HG03060 (cell line): ENCODE results near the gene SMIM43.

Experiments used
- ATAC-seq: cut with Tn5 transposase; IDR thresholded peaks from one replicate; pipeline ENCODE4 v1.9.1; 2021; ENCODE audit warnings: low read depth, moderate number of reproducible peaks; ENCODE audit not compliant: unreplicated experiment

The SMIM43 gene

DNA sequence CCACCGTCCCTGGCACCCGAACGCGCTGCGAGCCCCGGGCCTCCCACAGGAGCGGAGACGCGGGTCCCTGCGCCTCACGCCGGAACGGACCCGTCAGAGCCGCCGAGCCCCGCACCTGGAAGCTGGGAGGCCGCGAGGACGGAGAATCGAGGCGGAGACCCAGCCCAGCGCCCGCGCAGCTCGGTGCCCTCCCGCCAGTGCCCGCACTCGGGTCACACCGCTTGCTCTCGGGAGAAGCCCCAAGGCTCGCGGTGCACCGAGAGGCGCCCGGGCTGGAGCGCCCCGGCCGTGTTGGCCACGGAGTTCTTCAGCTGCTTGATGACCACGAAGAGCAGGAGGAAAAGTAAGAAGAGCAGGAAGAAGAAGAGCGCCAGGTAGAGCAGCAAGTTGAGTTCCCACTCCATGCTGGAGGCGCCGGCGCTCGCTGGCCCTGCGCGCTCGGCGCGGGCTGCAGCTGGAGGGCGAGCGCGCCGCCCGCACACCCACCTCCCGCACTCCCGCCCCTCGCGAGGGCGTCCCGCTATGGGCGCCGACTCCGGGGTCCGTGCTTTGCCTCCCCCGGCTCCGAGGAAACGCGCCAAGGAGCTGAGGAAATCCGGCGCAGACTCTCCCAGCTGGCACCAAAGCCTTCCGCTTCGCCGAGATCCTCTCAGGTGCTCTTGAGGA is at the start of gene SMIM43:
Gene SMIM43, minus strand, starts transcription at position 463 of the 666 bp plus-strand sequence. Its CDS starts 59 bp downstream, at position 404.
- no peak for ATAC-seq

DNA sequence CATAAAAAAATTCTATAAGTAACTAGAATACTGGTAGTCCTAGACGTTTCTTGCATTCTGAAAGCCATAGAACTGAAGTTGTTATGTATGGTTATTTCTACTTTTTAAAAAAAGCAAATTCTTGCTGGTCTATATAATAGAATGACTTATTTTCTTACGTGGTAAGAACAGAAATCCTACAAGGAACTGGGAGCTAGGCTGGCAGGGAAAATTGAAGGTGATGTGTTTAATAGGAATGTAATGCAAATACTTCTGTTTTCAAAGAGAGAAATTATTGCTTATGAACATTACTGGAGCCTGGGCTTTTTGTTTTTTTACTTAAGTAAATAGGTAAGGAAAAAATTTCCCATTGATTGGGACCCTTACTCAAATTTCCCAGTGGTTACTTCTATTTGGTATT is 49.8 kb upstream of the SMIM43 start:
- ATAC-seq = no peak

DNA sequence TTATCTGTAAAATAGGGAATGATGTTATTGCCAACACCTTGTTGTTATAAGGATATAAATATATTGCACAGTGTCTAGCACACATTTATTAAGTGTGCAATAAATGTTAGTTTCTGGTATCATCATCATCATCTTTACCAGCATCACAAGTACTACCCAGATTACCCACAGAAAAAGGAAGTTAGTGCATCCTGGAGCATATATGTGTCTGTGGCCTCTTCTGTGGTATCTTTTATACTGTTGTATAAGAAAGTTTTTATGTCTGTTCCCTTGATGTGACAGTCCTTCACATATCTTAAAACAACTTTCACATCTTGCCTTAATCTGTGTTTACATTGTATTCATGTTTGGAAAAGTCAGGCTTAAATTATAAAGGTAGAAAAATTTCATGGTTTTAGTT is 46.2 kb upstream of the SMIM43 start:
- no peak for ATAC-seq

DNA sequence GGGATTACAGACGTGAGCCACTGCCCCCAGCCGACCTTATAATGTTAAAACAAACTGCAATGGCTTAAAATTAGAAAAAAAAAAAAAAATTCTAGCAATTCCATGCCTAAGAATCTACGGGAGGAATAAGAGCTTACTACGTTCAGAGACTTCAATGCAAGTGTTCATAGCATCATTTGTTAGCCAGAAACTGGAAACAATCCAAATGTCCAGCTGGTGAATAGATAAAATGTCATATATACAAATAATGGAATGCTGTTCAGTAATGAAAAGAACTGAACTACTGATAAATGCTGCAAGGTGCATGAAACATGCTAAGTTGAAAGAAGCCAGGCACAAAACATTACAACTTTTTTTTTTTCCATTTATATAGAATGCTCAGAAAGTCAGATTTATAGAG is 41.4 kb upstream of the SMIM43 start:
- no peak for ATAC-seq

DNA sequence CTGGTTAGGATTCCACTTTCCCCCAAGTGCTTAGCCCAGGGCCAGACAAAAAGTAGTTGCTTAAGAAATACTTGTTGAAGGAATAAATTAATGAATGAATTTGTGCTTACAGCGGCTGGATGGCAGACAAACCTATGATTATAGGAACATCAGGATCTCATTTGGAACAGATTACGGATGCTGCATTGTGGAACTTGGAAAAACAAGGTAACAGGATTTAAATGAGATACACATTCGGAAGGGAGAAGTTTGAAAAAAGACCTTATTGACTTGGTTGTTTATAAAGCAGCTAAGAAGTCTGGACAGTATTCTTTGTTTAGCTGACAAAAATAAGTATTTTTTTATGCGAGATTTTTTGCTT is 36.7 kb upstream of the SMIM43 start:
- ATAC-seq = peak; percentile 6

DNA sequence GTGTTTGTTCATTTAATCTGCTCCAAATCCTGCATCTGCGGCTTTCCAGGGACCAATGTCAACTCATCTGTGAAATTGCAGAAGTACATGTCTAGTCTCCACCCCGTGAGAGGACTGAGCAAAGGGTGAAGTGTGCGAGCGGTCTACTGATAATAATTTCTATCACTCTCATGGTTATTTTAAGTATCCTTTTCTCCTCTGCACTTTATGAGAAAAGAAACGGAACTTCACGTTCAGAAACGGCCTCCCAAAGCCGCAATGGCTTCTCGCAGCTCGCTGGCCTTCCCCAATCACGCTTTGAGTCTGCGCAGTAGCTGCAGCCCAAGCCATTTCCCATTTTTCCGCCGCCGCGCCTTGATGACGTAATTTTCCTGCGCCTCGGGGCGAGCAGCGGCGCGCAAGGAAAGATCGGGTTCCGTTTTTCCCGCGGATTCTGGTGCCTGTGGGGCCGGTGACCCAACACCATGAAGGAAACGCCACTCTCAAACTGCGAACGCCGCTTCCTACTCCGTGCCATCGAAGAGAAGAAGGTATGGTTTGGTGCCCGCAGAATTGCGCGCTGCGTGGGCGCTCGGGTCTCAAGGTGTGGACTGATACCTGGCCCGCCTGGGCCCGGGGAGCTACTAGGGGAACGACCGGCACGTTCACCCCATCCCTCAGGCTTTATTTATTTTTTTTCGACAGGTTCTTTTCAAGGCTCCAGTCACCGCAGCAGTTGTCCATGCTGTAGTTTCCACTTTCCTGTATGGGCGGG is 36.2 kb upstream of the SMIM43 start, which contains the start of gene EXOSC9:
Gene EXOSC9, plus strand, starts transcription at position 363 of the 754 bp plus-strand sequence. Its CDS starts 102 bp downstream, at position 465.
- ATAC-seq = peak; percentile 69

DNA sequence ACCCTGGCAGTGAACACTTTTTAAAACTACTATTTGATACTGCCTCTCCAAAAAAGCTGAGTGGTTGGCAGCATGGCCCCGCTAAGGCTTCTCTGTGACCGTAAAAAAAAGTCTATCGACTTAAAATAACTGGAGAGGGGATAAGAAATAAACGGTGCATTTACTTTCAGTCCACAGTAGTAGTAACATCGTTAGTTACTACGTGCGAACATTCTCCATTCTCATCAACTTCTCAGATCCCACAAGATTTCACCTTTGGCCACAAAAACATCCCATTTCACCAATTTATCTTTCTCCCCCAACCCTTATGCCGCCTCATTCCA is 35.6 kb upstream of the SMIM43 start:
- ATAC-seq = peak; percentile 12

DNA sequence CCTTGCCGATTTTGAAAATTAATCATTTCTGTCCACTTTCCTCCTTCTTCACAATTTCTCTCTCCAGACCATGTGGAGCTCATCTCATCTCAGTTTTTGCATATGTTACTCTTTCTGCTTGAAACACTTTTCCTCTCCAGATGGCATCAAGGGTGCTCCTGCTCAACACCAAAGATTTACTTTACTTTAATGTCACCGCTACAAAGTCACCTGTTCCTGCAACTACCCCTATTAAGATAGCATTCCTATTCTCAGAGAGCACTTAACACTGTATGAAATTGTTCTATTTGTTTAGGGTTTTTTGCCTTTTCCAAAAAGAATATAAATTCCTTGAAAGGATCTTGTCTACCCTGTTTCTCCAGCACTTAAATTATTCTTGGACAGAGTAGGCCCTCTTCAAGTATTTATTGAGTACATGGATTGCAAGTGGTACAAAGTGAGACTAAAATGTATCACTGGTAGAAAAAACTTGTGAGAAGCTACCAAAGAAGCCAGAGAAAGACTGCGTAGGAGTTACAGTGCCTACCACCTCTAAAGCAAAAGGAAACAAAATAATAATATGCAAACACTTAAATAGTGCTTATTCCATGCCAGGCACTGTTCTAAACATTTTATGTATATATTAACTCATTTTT is 35.0 kb upstream of the SMIM43 start:
- ATAC-seq = no peak

DNA sequence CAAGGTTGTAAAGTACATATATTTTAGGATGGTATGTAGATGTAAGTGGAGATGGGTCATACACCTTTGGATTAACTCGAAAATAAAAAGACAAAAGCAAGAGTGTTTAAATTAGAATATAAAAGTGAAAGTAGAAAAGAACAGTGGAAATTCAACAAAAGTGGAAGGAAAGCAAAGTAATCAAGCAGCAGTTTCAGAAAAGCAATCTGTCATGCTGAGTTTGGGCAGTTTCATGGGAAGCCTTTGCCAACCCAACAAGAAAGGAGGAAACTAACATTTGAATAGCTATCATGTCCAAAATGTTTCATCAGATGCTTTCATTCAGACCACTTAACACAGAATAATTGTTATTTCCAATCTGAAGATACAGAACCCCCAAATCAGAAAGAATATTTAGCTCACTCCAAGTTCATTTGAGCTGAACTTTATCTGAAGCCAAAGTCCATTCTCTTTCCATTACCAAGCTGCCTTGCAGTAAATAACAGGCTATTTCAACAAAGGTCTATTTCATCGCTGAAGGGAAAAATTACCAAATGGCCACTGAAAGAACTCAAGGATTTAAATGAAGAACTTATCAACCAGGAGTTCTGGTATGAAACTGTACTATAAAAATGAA is 34.4 kb upstream of the SMIM43 start:
- ATAC-seq = no peak

DNA sequence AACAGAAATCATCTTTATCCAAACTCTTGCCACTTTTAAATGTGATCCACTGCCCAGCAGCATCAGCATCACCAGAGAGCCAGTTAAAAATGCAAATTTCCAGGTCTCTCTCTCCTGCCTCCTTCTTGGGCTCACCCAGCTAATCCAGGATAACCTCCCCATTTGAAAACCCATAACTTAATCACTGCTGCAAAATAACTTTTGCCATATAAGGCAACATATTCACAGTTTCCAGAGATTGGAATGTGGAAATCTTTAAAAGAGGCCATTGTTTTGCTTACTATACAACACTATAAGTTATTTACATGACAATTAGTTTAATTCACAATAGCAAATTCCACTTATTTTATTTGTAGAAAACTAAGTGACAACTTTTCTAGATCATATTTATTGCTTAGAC is 31.3 kb upstream of the SMIM43 start:
- ATAC-seq = no peak

DNA sequence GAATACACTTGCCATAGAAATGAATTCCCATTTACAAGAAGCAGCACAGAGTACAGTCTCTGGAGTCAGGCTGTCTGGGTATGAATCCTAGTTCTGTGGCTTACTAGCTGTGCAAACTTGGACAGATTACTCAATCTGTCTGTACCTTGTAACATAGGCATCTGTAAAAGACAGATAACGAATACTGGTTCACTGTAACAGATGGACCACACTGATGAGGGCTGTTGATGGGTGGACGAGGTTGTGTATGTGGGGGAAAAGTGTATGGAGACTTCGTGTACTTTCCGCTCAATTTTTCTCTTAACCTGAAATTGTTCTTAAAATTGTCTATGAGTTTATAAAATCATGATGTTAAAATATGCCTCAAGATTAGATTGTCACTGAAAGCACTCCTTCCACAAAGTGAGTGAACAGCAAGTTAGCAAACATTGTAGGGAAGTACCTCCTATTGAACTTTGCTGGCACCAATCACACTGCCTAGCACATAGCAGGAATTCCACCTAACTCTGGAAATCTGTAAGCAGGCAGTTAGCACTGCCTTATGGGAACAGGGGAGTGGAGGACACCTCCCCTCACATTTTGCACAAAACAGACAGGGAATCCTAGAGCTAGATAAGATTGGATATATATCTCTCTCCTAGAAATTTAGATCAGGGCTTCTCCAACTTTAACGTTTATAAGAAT is 29.7 kb upstream of the SMIM43 start:
- ATAC-seq = no peak

DNA sequence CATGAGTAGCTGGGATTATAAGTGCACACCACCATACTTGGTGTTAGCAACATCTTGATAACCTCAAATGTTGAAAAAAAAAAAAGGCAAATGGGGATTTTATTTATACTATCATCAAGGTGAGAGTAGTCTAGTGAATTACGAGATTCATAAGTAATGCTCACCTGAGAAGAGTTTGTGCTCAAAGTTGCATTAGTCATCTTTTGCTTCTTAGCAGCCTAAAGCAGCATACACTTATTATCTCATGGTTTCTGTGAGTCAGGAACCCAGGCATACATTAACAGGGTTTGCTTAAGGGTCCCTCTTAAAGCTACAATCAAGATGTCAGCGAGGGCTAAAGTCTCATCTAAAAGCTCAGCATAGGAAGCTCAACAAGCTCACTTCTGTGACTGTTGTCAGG is 28.0 kb upstream of the SMIM43 start:
- no peak for ATAC-seq

DNA sequence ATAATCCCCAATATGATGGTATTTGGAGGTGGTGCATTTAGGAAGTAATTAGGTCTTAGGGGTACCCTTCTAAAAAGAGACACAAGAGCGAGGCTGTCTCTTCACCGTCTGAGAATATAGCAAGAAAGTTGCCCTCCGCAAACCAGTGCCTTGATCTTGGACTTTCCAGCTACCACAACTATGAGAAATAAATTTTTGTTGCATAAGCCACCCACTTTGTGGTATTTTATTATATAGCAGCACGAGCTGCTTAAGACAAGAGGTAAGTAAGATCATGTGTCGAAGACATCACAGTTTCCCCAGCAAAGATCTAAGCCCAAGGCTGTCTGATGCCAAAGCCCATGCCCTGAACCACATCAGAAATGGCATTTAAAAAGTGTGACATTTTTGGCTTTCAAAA is 26.5 kb upstream of the SMIM43 start:
- ATAC-seq = no peak

DNA sequence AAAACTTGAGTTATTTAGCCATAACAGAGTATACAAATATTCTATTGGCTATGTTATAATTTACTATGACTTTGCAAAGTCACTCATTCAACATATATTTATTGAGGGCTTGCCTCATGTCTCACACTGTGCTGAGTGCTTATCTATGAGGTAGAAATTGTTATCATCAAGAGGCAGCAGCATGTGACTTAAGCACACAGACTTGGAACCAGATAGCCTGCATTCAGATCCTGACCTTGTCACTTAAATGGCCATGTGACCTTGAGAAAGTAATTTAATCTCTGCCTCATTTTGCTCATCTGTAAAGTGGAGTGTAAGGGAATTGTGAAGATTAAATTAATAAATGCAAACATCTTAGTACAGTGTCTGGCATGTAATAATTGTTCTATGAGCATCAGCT is 26.0 kb upstream of the SMIM43 start:
- no peak for ATAC-seq

DNA sequence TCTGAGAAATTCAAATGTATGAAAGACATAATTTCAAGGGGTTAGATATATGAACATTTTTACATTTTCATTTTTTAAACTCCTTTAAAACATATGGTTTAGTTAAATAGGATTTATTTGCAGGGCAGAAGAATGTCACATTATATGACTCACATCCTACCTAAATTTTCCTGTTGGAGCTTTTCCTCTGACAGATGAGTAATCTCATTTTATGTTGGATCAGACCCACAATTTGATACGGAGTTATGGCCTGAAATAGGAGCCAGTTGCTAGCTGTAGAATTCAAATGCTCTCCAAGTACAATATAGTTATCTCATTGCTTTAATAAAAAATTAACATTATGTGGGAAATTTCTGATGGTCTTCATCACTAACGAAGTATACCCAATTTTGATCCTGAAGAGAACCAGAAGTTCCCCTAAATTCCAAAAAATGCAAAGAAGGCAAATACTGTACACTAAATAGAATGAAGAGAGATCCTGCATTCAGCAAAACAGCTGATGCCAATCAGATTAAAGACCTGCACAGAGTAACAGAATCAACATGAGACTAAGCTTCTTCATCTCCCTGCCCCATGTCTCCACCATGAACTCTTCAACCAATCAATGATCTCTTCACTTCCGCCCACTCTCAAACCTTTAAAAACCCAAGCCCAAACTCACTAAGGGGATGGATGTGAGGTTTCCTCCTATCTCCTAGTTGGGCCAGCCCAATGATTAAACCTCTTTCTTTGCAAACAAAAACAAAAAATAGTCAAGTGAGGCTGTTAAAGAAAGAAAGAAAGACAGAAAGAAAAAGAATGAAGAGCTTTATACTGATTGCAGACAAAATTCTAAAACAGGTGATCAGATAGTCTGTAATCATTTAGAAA is 25.2 kb upstream of the SMIM43 start:
- ATAC-seq = no peak

DNA sequence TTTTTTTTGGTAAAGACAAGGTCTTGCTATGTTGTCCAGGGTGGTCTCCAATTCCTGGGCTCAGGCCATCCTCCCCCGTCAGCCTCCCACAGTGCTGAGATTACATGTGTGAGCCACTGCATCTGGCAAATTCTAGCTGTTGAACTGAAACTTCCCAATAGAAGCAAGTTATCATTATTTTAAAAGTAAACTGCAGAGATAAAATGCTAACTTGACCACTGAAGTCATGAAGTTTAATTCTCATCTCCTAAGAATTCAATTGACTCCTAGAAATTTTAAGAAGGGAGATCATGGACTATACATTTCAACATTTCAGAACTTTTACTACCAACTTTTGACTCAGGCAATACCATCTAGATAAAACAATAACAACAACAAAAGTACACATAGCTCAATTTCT is 24.5 kb upstream of the SMIM43 start:
- ATAC-seq = no peak

DNA sequence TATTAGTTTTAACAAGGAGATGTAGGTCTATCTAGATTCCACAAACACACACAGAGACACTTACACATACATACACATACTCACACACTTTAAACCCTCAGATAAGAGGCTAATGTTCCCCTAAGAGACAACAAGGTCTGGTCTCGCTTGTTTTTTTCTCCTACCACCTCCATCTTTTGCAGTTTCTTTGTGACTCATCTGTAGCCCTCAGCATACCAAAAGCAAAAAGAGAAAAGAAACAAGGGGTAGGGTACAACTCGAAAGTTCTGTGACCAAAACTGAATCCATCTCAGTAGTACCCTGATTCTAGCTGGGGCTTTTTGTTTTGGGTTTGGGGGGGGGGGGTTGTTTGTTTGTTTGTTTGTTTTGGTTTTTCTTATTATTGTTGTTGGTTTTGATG is 23.9 kb upstream of the SMIM43 start:
- ATAC-seq = peak; percentile 58

DNA sequence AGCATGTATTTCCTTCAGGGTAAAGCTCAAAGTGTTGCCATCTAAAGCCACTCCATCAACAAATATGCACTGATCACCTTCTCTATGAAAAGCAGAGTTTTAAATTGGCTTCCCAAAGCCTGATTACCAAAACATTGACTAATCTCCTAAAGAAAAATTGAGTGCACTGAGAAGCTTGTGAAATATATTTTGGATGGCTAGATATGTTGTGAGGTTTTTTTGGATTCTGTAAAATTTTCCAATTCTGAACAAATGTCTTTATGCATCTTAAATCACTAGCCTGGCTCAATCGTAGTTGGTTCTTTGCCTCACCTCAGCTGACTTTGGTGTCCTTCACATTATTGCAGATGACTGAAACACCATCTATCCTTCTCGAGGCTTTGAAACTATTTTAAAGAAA is 21.3 kb upstream of the SMIM43 start:
- no peak for ATAC-seq

DNA sequence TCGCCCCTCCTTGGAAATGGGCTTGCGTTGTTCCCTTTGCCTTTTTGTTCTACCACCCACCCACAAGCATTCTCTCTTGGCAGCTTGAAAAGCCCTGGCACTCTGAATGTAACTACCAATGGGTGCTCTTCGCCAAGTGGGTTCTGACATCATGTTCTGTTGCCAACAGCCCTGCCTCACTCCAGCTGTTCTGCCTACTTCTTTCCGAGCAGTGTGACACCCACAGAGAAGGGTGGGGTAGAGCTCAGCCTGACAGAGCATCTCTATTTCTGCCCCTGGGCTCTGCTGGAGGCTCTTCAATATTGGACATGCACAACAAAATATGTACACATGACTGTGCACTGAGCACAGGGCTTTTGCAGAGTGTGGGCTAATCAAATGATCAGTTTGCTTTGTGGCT is 20.5 kb upstream of the SMIM43 start:
- ATAC-seq = no peak

DNA sequence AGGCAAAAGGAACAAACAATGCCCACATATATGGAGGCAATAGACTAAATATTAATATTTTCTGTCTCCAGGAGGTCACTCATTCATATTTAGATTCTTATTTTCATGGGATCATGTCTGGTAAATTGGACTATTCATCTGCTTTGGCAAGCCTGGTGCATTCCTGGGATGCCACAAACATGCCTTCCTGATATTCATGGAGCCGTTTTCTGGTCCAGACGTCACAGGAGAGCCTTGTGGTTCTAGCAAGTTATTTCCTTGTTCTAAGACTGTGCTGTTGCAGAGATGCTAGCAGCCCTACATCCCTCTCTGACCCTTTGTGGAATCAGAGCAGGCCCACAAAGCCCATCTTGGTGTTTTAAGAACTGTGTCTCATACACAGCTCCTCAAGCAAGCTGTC is 20.0 kb upstream of the SMIM43 start:
- no peak for ATAC-seq
